OCI-LY1 (cell line): ENCODE results near the gene TTYH1.
"Not testable (repeated sequence)": the region's sequence is repeated elsewhere in the genome, so short reads cannot be mapped to it uniquely, and the experiment has no call there.

Source experiments
- H2AFZ ChIP-seq: fragments of 200-600 bp; sonication (generic), shearing (Covaris generic); 2 replicates; pipeline ENCODE4 v1.6.0; 2014; ENCODE audit warnings: antibody characterized with exemption, mild to moderate bottlenecking, low read length
- H3F3A ChIP-seq: fragments of 200-600 bp; sonication (generic), shearing (Covaris generic); 2 replicates; pipeline ENCODE4 v1.6.0; 2014; ENCODE audit warnings: mild to moderate bottlenecking, antibody characterized with exemption, low read length, moderate library complexity; ENCODE audit not compliant: insufficient read depth
- H3K27ac ChIP-seq: fragments of 200-600 bp; sonication (generic); 2 replicates; pipeline ENCODE4 v1.5.1; 2014; ENCODE audit warnings: low read length, mixed run types, mild to moderate bottlenecking, low read depth; ENCODE audit not compliant: poor library complexity, severe bottlenecking
- H3K27me3 ChIP-seq: fragments of 200-600 bp; sonication (generic); 2 replicates; pipeline ENCODE4 v1.6.0; 2014; ENCODE audit warnings: antibody characterized with exemption, mild to moderate bottlenecking, low read length, moderate library complexity; ENCODE audit not compliant: insufficient read depth
- H3K36me3 ChIP-seq: fragments of 200-600 bp; sonication (generic); 2 replicates; pipeline ENCODE4 v1.6.1; 2014; ENCODE audit warnings: mild to moderate bottlenecking, antibody characterized with exemption, low read length, moderate library complexity, mixed read lengths; ENCODE audit not compliant: insufficient read depth
- H3K4me1 ChIP-seq: fragments of 200-600 bp; sonication (generic); 2 replicates; pipeline ENCODE4 v1.5.1; 2014; ENCODE audit warnings: mild to moderate bottlenecking, low read length, moderate library complexity; ENCODE audit not compliant: insufficient read depth, severe bottlenecking
- H3K4me2 ChIP-seq: fragments of 200-600 bp; sonication (generic), shearing (Covaris generic); 2 replicates; pipeline ENCODE4 v1.6.1; 2014; ENCODE audit warnings: low read length
- H3K4me3 ChIP-seq: fragments of 200-600 bp; sonication (generic); 2 replicates; pipeline ENCODE4 v1.5.1; 2014; ENCODE audit warnings: low read length, low read depth, mild to moderate bottlenecking, mixed read lengths; ENCODE audit not compliant: poor library complexity, severe bottlenecking
- H3K79me2 ChIP-seq: fragments of 200-600 bp; shearing (Covaris generic); 2 replicates; pipeline ENCODE4 v1.6.1; 2016; ENCODE audit warnings: mixed run types, low read length, mixed read lengths; ENCODE audit not compliant: insufficient read depth
- H3K9ac ChIP-seq: fragments of 200-600 bp; sonication (generic), shearing (Covaris generic); 2 replicates; pipeline ENCODE4 v1.6.1; 2014; ENCODE audit warnings: mild to moderate bottlenecking, low read length, mixed read lengths
- H3K9me2 ChIP-seq: fragments of 200-600 bp; sonication (generic), shearing (Covaris generic); 2 replicates; pipeline ENCODE4 v1.6.1; 2014; ENCODE audit warnings: low read depth, mild to moderate bottlenecking, low read length, mixed read lengths
- H3K9me3 ChIP-seq: fragments of 200-600 bp; shearing (Covaris generic); 2 replicates; pipeline ENCODE4 v1.6.1; 2014; ENCODE audit warnings: low read length, mixed read lengths
- H4K20me1 ChIP-seq: fragments of 200-600 bp; sonication (generic), shearing (Covaris generic); 2 replicates; pipeline ENCODE4 v1.6.0; 2016; ENCODE audit warnings: mild to moderate bottlenecking, low read length; ENCODE audit not compliant: insufficient read depth
- EZH2 ChIP-seq: fragments of 200-600 bp; sonication (generic), shearing (Covaris generic); IDR thresholded peaks from 2 replicates; pipeline ENCODE4 v1.8.0; 2017; ENCODE audit warnings: borderline replicate concordance, mixed run types, mild to moderate bottlenecking, antibody characterized with exemption, low read length, moderate library complexity, mixed read lengths
- TF ChIP-seq, protein P1 (sequence below): fragments of 200-600 bp; sonication (generic), shearing (Covaris generic); IDR thresholded peaks from 2 replicates; pipeline ENCODE4 v1.5.1; 2017; ENCODE audit warnings: mild to moderate bottlenecking, antibody characterized with exemption, low read length, moderate library complexity, mixed read lengths

TTYH1 gene

DNA sequence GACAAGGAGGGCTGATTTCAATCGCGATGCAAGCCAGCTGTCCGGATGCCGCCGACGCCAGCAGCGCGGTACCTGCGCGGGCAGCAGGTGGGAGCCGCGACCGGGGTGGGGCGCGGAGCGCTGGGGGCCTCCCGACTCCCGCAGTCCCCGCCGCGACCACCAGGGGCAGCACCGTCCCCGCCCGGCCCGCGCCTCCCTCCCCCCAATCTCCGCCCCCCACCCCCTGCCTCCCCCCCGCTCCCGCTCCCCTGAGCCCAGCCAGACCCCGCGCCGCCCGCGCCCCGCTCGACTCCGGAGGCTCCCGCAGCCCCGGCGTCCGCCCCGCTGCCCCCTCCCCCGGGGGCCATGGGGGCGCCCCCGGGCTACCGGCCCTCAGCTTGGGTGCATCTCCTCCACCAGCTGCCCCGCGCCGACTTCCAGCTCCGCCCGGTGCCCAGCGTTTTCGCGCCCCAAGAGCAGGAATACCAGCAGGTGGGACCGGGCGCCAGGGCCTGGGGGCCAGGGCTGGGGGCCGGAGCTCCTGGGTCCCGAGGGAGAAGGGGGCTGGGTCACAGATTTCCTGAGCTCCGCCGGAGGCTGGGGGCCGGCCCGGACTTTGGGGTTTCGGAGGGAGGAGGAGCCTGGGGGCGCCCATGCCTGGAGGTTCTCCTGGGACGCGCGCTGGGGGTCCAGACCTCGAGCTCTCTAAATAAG, at the start of gene TTYH1:
TTYH1 (plus strand) TSS at position 257 of the 693 bp plus-strand sequence; CDS start at position 346, 89 bp downstream.
- Histone ChIP-seq H3K4me1 (no peaks in the 10 kb centered on the region), H3K36me3 (no peaks in the 10 kb centered on the region), H3K9me3 (no peaks in the 10 kb centered on the region), H3K79me2 (no peaks in the 10 kb centered on the region), H3K9me2 (no peaks in the 10 kb centered on the region), H2AFZ (no peak within 1 kb of the TSS), H4K20me1 (no peaks in the 10 kb centered on the region), H3K9ac (no peak within 1 kb of the TSS), H3K27ac (no peak within 1 kb of the TSS), H3K27me3 (no peaks in the 10 kb centered on the region; the same call in 1 of the 2 replicates), H3K4me3 (no peak within 1 kb of the TSS), H3F3A (no peaks in the 10 kb centered on the region), H3K4me2 (no peak within 1 kb of the TSS)
- no peak for TF ChIP-seq EZH2
- TF ChIP-seq, protein P1, sequence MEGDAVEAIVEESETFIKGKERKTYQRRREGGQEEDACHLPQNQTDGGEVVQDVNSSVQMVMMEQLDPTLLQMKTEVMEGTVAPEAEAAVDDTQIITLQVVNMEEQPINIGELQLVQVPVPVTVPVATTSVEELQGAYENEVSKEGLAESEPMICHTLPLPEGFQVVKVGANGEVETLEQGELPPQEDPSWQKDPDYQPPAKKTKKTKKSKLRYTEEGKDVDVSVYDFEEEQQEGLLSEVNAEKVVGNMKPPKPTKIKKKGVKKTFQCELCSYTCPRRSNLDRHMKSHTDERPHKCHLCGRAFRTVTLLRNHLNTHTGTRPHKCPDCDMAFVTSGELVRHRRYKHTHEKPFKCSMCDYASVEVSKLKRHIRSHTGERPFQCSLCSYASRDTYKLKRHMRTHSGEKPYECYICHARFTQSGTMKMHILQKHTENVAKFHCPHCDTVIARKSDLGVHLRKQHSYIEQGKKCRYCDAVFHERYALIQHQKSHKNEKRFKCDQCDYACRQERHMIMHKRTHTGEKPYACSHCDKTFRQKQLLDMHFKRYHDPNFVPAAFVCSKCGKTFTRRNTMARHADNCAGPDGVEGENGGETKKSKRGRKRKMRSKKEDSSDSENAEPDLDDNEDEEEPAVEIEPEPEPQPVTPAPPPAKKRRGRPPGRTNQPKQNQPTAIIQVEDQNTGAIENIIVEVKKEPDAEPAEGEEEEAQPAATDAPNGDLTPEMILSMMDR: no peak

DNA sequence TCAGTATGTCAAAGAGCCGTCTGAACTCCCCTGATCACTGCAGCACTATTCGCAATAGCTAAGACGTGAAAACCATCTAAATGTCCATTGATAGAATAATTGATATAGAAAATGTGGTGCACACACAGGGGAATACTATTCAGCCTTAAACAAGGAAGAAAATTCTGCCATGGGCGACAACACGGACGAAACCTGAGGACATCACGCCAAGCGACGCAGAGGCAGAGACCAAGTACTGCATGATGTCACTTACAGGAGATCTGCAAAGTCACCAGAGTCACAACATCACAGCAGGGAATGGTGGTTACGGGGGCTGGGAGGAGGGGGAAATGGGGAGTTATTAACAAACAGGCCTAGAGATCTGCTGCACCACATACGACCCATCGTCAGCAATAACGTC, 49.5 kb upstream of the TTYH1 start:
- not testable (repeated sequence) for H3K4me2 ChIP-seq, H3K27me3 ChIP-seq, H3F3A ChIP-seq, H3K27ac ChIP-seq, H3K9ac ChIP-seq, H3K9me3 ChIP-seq, H3K9me2 ChIP-seq, H3K4me3 ChIP-seq, H2AFZ ChIP-seq, H3K79me2 ChIP-seq, H4K20me1 ChIP-seq, H3K36me3 ChIP-seq
- peaks cover 22% of the 10 kb centered on the region for H3K4me1 ChIP-seq

DNA sequence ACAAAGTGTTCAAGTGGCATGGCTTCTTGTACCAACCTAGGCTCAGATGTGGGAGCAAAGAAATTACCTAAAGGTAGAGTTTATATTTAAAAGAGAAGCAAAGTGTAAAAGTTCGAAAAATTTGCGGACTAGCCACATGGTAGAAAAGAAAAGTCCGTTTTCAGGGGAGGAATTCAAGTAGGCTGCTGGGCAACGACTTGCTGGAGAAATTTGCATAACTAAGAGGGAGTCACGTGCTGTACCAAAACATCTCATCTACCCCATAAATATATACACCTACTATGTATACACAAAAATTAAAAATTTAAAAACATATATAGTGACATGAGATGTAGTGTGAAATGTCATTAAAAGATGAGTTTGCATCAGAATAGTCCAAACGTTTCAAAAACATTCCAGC, 48.5 kb upstream of the TTYH1 start:
- peaks cover 17% of the 10 kb centered on the region for H3K4me1 ChIP-seq

More for the DNA sequence above, 48.5 kb upstream of the TTYH1 start:
- no peaks in the 10 kb centered on the region for H3K9me2 ChIP-seq
- H3K79me2 ChIP-seq: no peaks in the 10 kb centered on the region
- no peaks in the 10 kb centered on the region for H4K20me1 ChIP-seq
- H3K27me3 ChIP-seq: peaks cover 4% of the 10 kb centered on the region; the same call in 1 of the 2 replicates
- H3F3A ChIP-seq: no peaks in the 10 kb centered on the region
- H3K27ac ChIP-seq: no peak overlapping the region
- H3K4me3 ChIP-seq: no peak overlapping the region
- H3K4me2 ChIP-seq: no peak overlapping the region
- H3K36me3 ChIP-seq: no peaks in the 10 kb centered on the region
- H2AFZ ChIP-seq: no peak overlapping the region
- no peak overlapping the region for H3K9ac ChIP-seq
- TF ChIP-seq EZH2: no peak
- TF ChIP-seq, protein P1: no peak
- H3K9me3 ChIP-seq: no peaks in the 10 kb centered on the region
